ENCODE measurements around the gene JAM3.

DNA sequence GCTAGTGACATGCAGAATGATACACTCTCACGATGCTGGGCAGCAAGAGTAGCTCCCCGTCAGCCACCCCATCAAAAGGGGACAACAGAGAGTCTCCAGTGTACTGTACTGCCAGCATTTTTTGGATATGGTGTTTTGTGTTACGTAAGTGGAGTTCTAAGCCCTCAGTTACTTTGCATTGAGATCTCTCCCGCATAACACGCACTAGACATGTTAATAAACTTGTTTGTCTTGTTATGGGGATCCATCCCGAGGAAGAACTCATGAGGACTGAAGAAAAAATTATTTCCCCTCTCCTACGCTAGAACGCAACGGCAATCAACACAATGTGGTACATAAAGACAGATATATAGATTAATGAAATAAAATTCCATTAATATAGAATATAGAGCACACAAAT lies 130.7 kb downstream of the JAM3 start:
- TF ChIP-seq, protein P1, sequence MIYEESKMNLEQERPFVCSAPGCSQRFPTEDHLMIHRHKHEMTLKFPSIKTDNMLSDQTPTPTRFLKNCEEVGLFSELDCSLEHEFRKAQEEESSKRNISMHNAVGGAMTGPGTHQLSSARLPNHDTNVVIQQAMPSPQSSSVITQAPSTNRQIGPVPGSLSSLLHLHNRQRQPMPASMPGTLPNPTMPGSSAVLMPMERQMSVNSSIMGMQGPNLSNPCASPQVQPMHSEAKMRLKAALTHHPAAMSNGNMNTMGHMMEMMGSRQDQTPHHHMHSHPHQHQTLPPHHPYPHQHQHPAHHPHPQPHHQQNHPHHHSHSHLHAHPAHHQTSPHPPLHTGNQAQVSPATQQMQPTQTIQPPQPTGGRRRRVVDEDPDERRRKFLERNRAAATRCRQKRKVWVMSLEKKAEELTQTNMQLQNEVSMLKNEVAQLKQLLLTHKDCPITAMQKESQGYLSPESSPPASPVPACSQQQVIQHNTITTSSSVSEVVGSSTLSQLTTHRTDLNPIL (CRISPR knock-in tag; IDR thresholded peaks at IDR 0.05; ENCODE audit: low read depth), result no peak
- no peak for TF ChIP-seq ARNTL (CRISPR knock-in tag; IDR thresholded peaks at IDR 0.05; ENCODE audit: borderline replicate concordance, low read depth)
- TF ChIP-seq TCF4 (CRISPR knock-in tag; IDR thresholded peaks at IDR 0.05; ENCODE audit: borderline replicate concordance), result no peak
- TF ChIP-seq OSR1 (CRISPR knock-in tag; IDR thresholded peaks at IDR 0.05), result no peak
- TF ChIP-seq ZFP3 (CRISPR knock-in tag; IDR thresholded peaks at IDR 0.05), result no peak
- TF ChIP-seq PATZ1 (CRISPR knock-in tag; IDR thresholded peaks at IDR 0.05; ENCODE audit: borderline replicate concordance), result no peak
